Liver (tissue), 9 donors: Measurements from ENCODE around the gene TTC28. TPM values are rescaled to one million over a fixed set of nuclear protein-coding genes. Genes with fewer than 3 reads are reported as not detected.

ENCODE experiments used
- DNase-seq: peaks from one replicate; pipeline ENCODE4 v3.0.0-alpha.2; 2017; ENCODE audit warnings: low spot score
- H3K27ac ChIP-seq, 2 donors: one replicate each; pipeline ENCODE4 v1.7.0; 2013; ENCODE audit warnings: inconsistent platforms in 2 of 2, low read length in 2 of 2, control low read depth in 1 of 2, low read depth in 1 of 2, mild to moderate bottlenecking in 1 of 2
- H3K27me3 ChIP-seq, 4 donors: one replicate each; pipeline versions ENCODE4 v1.6.1 to v1.7.0; 2013; ENCODE audit warnings: low read length in 3 of 4, inconsistent platforms in 1 of 4, mild to moderate bottlenecking in 1 of 4, moderate library complexity in 1 of 4; ENCODE audit not compliant: control insufficient read depth in 4 of 4, insufficient read depth in 4 of 4
- H3K36me3 ChIP-seq, 4 donors: one replicate each; pipeline versions ENCODE4 v1.6.1 to v1.7.0; 2013; ENCODE audit warnings: low read length in 3 of 4, mild to moderate bottlenecking in 3 of 4, low read depth in 1 of 4, moderate library complexity in 1 of 4; ENCODE audit not compliant: control insufficient read depth in 4 of 4, insufficient read depth in 3 of 4
- H3K4me1 ChIP-seq, 4 donors: one replicate each; pipeline versions ENCODE4 v1.6.1 to v1.7.0; 2013; ENCODE audit warnings: low read length in 3 of 4, mild to moderate bottlenecking in 3 of 4, moderate library complexity in 1 of 4; ENCODE audit not compliant: control insufficient read depth in 4 of 4, insufficient read depth in 4 of 4
- H3K4me3 ChIP-seq, 3 donors: one replicate each; pipeline versions ENCODE4 v1.6.1 to v1.7.0; 2013; ENCODE audit warnings: low read length in 3 of 3, control low read depth in 1 of 3, low read depth in 1 of 3, mild to moderate bottlenecking in 1 of 3
- H3K9ac ChIP-seq, 2 donors: one replicate each; pipeline ENCODE4 v1.7.0; 2013; ENCODE audit warnings: low read length in 2 of 2, mild to moderate bottlenecking in 2 of 2, moderate library complexity in 2 of 2, control low read depth in 1 of 2, low read depth in 1 of 2
- H3K9me3 ChIP-seq, 4 donors: one replicate each; pipeline versions ENCODE4 v1.6.1 to v1.7.0; 2013; ENCODE audit warnings: low read length in 3 of 4; ENCODE audit not compliant: control insufficient read depth in 4 of 4
- EGR1 ChIP-seq, 2 donors: IDR thresholded peaks; 2 replicates each; pipeline ENCODE4 v1.6.1; 2016 to 2018; ENCODE audit warnings: antibody characterized with exemption in 2 of 2, low read depth in 2 of 2
- FOXA1 ChIP-seq: IDR thresholded peaks from 2 replicates; pipeline ENCODE4 v1.6.1; 2016; ENCODE audit warnings: antibody characterized with exemption
- FOXA2 ChIP-seq: IDR thresholded peaks from 2 replicates; pipeline ENCODE4 v1.6.1; 2016; ENCODE audit warnings: antibody characterized with exemption
- GABPA ChIP-seq, 2 donors: IDR thresholded peaks in 1 of 2; conservative IDR thresholded peaks in 1 of 2; 2 replicates each; pipeline ENCODE4 v1.6.1; 2016; ENCODE audit warnings: antibody characterized with exemption in 2 of 2, mild to moderate bottlenecking in 1 of 2, moderate library complexity in 1 of 2
- HNF4A ChIP-seq, 2 donors: conservative IDR thresholded peaks; 2 replicates each; pipeline ENCODE4 v1.6.1; 2016; ENCODE audit warnings: antibody characterized with exemption in 2 of 2, mild to moderate bottlenecking in 2 of 2
- HNF4G ChIP-seq: IDR thresholded peaks from 2 replicates; pipeline ENCODE4 v1.6.1; 2016; ENCODE audit warnings: antibody characterized with exemption
- JUND ChIP-seq, 2 donors: IDR thresholded peaks; 2 replicates each; pipeline ENCODE4 v1.6.1; 2016; ENCODE audit warnings: antibody characterized with exemption in 2 of 2
- MAX ChIP-seq: IDR thresholded peaks from 2 replicates; pipeline ENCODE4 v1.6.1; 2016; ENCODE audit warnings: antibody characterized with exemption
- NR2F2 ChIP-seq: IDR thresholded peaks from 2 replicates; pipeline ENCODE4 v1.6.1; 2016; ENCODE audit warnings: antibody characterized with exemption
- RAD21 ChIP-seq, 2 donors: IDR thresholded peaks; 2 replicates each; pipeline ENCODE4 v1.6.1; 2016; ENCODE audit warnings: antibody characterized with exemption in 2 of 2, mild to moderate bottlenecking in 2 of 2
- REST ChIP-seq: IDR thresholded peaks from 2 replicates; pipeline ENCODE4 v1.6.1; 2016; ENCODE audit warnings: antibody characterized with exemption, mild to moderate bottlenecking
- RXRA ChIP-seq, 2 donors: IDR thresholded peaks; 2 replicates each; pipeline ENCODE4 v1.6.1; 2017 to 2018; ENCODE audit warnings: antibody characterized with exemption in 2 of 2, mild to moderate bottlenecking in 1 of 2
- SP1 ChIP-seq: IDR thresholded peaks from 2 replicates; pipeline ENCODE4 v1.6.1; 2018; ENCODE audit warnings: antibody characterized with exemption, mild to moderate bottlenecking
- TAF1 ChIP-seq: conservative IDR thresholded peaks from 2 replicates; pipeline ENCODE4 v1.6.1; 2016; ENCODE audit warnings: antibody characterized with exemption, mild to moderate bottlenecking
- YY1 ChIP-seq: IDR thresholded peaks from 2 replicates; pipeline ENCODE4 v1.6.1; 2016; ENCODE audit warnings: antibody characterized with exemption, mild to moderate bottlenecking
- ZBTB33 ChIP-seq: IDR thresholded peaks from 2 replicates; pipeline ENCODE4 v1.6.1; 2016; ENCODE audit warnings: antibody characterized with exemption
- WGBS: extraction: QIAGEN DNeasy Blood & Tissue Kit; methylation state at CpG from one replicate; pipeline ENCODE4 v1.1.7; 2013; 5-methylcytosine and 5-hydroxymethylcytosine counted together
- polyA plus RNA-seq, 2 donors: library from polyadenylated mRNA; stranded (reverse) in 1 of 2; unstranded in 1 of 2; fragments of 200-250 nt in 1 of 2; fragments of >200 nt in 1 of 2; fragmentation: Nextera tagmentation in 1 of 2; extraction: Ambion mirVana in 1 of 2; gene quantifications; one replicate each; pipeline versions ENCODE4 v1.2.1 to v1.2.3, GENCODE V29; 2013 to 2015
- total RNA-seq, 2 donors: library from RNA; depleted of rRNA; stranded (reverse); fragments of >200 nt; gene quantifications; one replicate each; pipeline ENCODE4 v1.2.3, GENCODE V29; 2014
- TF ChIP-seq, protein P1 (sequence below): fragments of 150-350 bp; IDR thresholded peaks from 2 replicates; pipeline ENCODE4 v1.5.1; 2017; ENCODE audit warnings: improper control_type of control experiment, low read depth, low read length; ENCODE audit not compliant: missing input control
- TF ChIP-seq, protein P2 (sequence below): IDR thresholded peaks from 2 replicates; pipeline ENCODE4 v1.6.1; 2016; ENCODE audit warnings: antibody characterized with exemption
- donor health status: healthy.
- donor health status: healthy.
- donor health status: healthy.
- donor health status: healthy.
- donor health status: healthy.

Gene TTC28
- total and polyA plus RNA-seq, 4 donors, result 4.2 to 19.4 (median 5.9) TPM

- TF ChIP-seq MAX (no peak), HNF4G (no peak), HNF4A (conservative IDR thresholded peaks at IDR 0.05) (no peak), JUND (IDR thresholded peaks at IDR 0.05) (no peak), EGR1 (IDR thresholded peaks at IDR 0.05; ENCODE audit: low read depth in 2 of 2) (no peak)
- TF ChIP-seq, protein P1, sequence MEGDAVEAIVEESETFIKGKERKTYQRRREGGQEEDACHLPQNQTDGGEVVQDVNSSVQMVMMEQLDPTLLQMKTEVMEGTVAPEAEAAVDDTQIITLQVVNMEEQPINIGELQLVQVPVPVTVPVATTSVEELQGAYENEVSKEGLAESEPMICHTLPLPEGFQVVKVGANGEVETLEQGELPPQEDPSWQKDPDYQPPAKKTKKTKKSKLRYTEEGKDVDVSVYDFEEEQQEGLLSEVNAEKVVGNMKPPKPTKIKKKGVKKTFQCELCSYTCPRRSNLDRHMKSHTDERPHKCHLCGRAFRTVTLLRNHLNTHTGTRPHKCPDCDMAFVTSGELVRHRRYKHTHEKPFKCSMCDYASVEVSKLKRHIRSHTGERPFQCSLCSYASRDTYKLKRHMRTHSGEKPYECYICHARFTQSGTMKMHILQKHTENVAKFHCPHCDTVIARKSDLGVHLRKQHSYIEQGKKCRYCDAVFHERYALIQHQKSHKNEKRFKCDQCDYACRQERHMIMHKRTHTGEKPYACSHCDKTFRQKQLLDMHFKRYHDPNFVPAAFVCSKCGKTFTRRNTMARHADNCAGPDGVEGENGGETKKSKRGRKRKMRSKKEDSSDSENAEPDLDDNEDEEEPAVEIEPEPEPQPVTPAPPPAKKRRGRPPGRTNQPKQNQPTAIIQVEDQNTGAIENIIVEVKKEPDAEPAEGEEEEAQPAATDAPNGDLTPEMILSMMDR, result no peak
Measured at GRCh38 chr22:28044546-28045173, 635.0 kb downstream of the TTC28 start (continued).

GRCh38 chr22:28043266-28043665 lies 636.4 kb downstream of the TTC28 start:
- WGBS, result 69% methylated on average over 2 of the region's 2 CpGs
- no peak for DNase-seq
- H3K4me3 ChIP-seq, result no peak overlapping the region
- no peaks in the 10 kb centered on the region for H3K27me3 ChIP-seq
- H3K9me3 ChIP-seq, result no peaks in the 10 kb centered on the region
- H3K27ac ChIP-seq, result no peak overlapping the region
- peaks cover 0 to 2% (median 0%) of the 10 kb centered on the region in 4 donors for H3K36me3 ChIP-seq
- H3K4me1 ChIP-seq, result no peaks in the 10 kb centered on the region
- TF ChIP-seq SP1, result no peak
- H3K9ac ChIP-seq, result no peak overlapping the region

DNA sequence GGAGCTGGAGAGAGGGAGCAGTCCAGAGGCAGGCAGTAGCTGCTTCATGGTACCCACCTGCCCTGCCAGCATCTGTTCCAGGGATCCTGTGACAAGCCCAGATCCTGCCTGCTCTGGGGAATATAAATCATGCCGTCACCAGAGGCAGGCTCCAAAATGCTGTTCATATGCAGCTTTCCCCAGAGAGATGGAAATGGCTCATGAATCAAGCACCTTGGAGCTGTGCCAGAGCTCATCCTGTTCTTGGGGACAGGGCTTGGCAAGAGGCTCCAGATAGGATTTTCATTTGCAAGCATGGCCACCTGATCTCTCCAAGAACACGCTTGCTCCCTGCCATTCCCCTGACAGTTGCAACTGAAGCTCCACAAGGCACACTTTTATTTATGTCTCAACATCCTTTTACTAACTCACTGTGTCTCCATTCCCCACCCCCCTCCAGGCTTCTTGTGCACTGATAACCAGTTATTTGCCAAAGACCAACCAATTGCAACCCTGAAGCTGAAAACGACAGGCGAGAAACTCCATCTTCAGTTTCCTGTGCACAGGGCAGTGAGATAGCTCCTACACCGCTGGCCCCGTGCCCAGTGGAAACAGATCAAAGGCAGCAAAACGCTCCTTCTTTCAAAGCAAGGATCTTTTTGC lies 644.8 kb downstream of the TTC28 start:
- H3K4me3 ChIP-seq, result no peak overlapping the region
- H3K27ac ChIP-seq, result no peak overlapping the region
- H3K4me1 ChIP-seq, result no peaks in the 10 kb centered on the region
- H3K9ac ChIP-seq, result no peak overlapping the region
- DNase-seq, result peak; percentile 56
- no peaks in the 10 kb centered on the region for H3K27me3 ChIP-seq
- WGBS, result 61% methylated on average over 7 of the region's 7 CpGs
- no peaks in the 10 kb centered on the region for H3K36me3 ChIP-seq
- H3K9me3 ChIP-seq, result no peaks in the 10 kb centered on the region
- no peak for TF ChIP-seq HNF4G
- no peak for TF ChIP-seq FOXA1
- no peak for TF ChIP-seq FOXA2
- TF ChIP-seq, protein P2, sequence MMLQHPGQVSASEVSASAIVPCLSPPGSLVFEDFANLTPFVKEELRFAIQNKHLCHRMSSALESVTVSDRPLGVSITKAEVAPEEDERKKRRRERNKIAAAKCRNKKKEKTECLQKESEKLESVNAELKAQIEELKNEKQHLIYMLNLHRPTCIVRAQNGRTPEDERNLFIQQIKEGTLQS, result no peak
- TF ChIP-seq EGR1 (IDR thresholded peaks at IDR 0.05; ENCODE audit: low read depth in 2 of 2), result no peak
- TF ChIP-seq MAX, result no peak
- no peak for TF ChIP-seq RXRA (IDR thresholded peaks at IDR 0.05)
- TF ChIP-seq ZBTB33, result no peak
- no peak for TF ChIP-seq TAF1
- no peak for TF ChIP-seq REST
- no peak for TF ChIP-seq GABPA (IDR thresholded peaks at IDR 0.05 in 1 of 2, conservative IDR thresholded peaks at IDR 0.05 in 1 of 2)
- TF ChIP-seq YY1, result no peak
- no peak for TF ChIP-seq NR2F2
- TF ChIP-seq HNF4A (conservative IDR thresholded peaks at IDR 0.05), result no peak
- TF ChIP-seq JUND (IDR thresholded peaks at IDR 0.05), result no peak
- TF ChIP-seq, protein P1, result no peak
- no peak for TF ChIP-seq RAD21 (IDR thresholded peaks at IDR 0.05)
- TF ChIP-seq SP1, result no peak
